ENCODE measurements around the gene IMMP2L. TPM values are rescaled to one million over a fixed set of nuclear protein-coding genes. Genes with fewer than 3 reads are reported as not detected.
A peak's percentile ranks its signal among the peaks of the same experiment; 100 is the strongest.

Gene IMMP2L
- total RNA-seq, 1 donor from 2014 or later: 11.9 TPM

DNA sequence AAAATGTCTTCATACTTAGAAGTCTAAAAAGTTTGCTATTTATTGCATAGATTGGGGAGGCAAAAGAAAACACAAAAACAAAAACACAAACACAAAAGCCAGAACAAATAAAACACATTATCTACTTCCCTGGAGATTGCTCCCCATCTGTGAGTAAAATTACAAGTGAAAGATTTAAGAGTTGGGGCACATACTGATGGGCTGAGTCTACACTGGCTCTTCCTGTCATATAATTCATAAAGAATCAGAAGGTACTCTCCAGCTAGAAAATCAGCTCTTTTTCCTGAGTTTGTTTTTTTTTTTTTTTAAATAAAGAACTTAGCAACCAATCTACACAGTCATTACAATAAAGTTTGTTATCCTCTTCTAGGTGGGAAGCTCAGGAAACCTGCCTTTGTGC lies 663.8 kb downstream of the IMMP2L start:
- no peak for DNase-seq (ENCODE audit: low read depth, low spot score)
- TF ChIP-seq CTCF (conservative IDR thresholded peaks at IDR 0.05): no peak
- Mint-ChIP-seq H3K4me3 (no peak overlapping the region), H3K36me3 (ENCODE audit: low read depth) (peaks cover 2% of the 10 kb centered on the region), H3K27ac (ENCODE audit: unreplicated experiment) (peak overlapping the region; percentile 12), H3K4me1 (no peaks in the 10 kb centered on the region), H3K27me3 (ENCODE audit: low read depth) (no peaks in the 10 kb centered on the region), H3K9me3 (peaks cover 18% of the 10 kb centered on the region)

- Mint-ChIP-seq H3K4me1 (no peaks in the 10 kb centered on the region), H3K9me3 (peaks cover 14% of the 10 kb centered on the region), H3K36me3 (ENCODE audit: low read depth) (peaks cover 2% of the 10 kb centered on the region), H3K27me3 (ENCODE audit: low read depth) (no peaks in the 10 kb centered on the region), H3K4me3 (no peak overlapping the region), H3K27ac (ENCODE audit: unreplicated experiment) (no peak overlapping the region)
- DNase-seq (ENCODE audit: low read depth, low spot score): no peak
- TF ChIP-seq CTCF (conservative IDR thresholded peaks at IDR 0.05): no peak
Measured at GRCh38 chr7:110897538-110897937, 664.8 kb downstream of the IMMP2L start.

GRCh38 chr7:110894111-110894510 lies 668.2 kb downstream of the IMMP2L start:
- DNase-seq (ENCODE audit: low read depth, low spot score): no peak
- H3K27me3 Mint-ChIP-seq (ENCODE audit: low read depth): no peaks in the 10 kb centered on the region
- no peak overlapping the region for H3K27ac Mint-ChIP-seq (ENCODE audit: unreplicated experiment)
- H3K36me3 Mint-ChIP-seq (ENCODE audit: low read depth): peaks cover 2% of the 10 kb centered on the region
- H3K4me3 Mint-ChIP-seq: no peak overlapping the region
- TF ChIP-seq CTCF (conservative IDR thresholded peaks at IDR 0.05): no peak
- H3K9me3 Mint-ChIP-seq: peaks cover 11% of the 10 kb centered on the region
- no peaks in the 10 kb centered on the region for H3K4me1 Mint-ChIP-seq

DNA sequence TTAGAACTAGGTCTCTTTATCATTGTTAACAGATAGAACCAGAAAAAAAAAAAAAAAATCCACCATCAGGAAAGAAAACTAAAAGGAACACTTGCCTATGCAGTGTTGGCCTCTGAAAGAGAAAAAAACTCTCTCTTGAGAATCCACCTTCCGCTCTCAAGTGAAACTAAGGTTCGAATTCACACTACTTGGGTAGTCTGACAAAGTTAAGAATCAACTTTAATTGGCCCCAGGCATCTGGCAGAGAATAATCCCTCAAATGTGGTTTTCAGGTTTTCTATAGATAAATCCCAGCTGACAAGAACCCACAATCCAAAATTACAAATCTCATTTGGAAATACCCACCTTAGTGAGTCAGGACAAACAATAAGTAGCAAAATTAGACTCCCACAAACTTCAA lies 671.1 kb downstream of the IMMP2L start:
- Mint-ChIP-seq H3K27me3 (ENCODE audit: low read depth) (no peaks in the 10 kb centered on the region), H3K4me3 (no peak overlapping the region), H3K4me1 (no peaks in the 10 kb centered on the region), H3K27ac (ENCODE audit: unreplicated experiment) (no peak overlapping the region), H3K36me3 (ENCODE audit: low read depth) (no peaks in the 10 kb centered on the region), H3K9me3 (peaks cover 5% of the 10 kb centered on the region)
- DNase-seq (ENCODE audit: low read depth, low spot score): no peak
- no peak for TF ChIP-seq CTCF (conservative IDR thresholded peaks at IDR 0.05)

GRCh38 chr7:110890101-110890500 lies 672.2 kb downstream of the IMMP2L start:
- no peak for DNase-seq (ENCODE audit: low read depth, low spot score)
- TF ChIP-seq CTCF (conservative IDR thresholded peaks at IDR 0.05): no peak
- no peaks in the 10 kb centered on the region for H3K27me3 Mint-ChIP-seq (ENCODE audit: low read depth)
- H3K4me1 Mint-ChIP-seq: no peaks in the 10 kb centered on the region
- H3K36me3 Mint-ChIP-seq (ENCODE audit: low read depth): no peaks in the 10 kb centered on the region
- H3K4me3 Mint-ChIP-seq: no peak overlapping the region
- no peak overlapping the region for H3K27ac Mint-ChIP-seq (ENCODE audit: unreplicated experiment)
- peaks cover 5% of the 10 kb centered on the region for H3K9me3 Mint-ChIP-seq

- Mint-ChIP-seq H3K4me3 (no peak overlapping the region), H3K4me1 (no peaks in the 10 kb centered on the region), H3K36me3 (ENCODE audit: low read depth) (no peaks in the 10 kb centered on the region), H3K27ac (ENCODE audit: unreplicated experiment) (no peak overlapping the region), H3K9me3 (peaks cover 5% of the 10 kb centered on the region), H3K27me3 (ENCODE audit: low read depth) (no peaks in the 10 kb centered on the region)
- no peak for TF ChIP-seq CTCF (conservative IDR thresholded peaks at IDR 0.05)
- DNase-seq (ENCODE audit: low read depth, low spot score): no peak
Measured at GRCh38 chr7:110889335-110889734, 673.0 kb downstream of the IMMP2L start.
